GM19099 (cell line): ENCODE results near the gene ARG2.

ENCODE experiments used
- POLR2A ChIP-seq: IDR thresholded peaks from 3 replicates; pipeline ENCODE4 v1.6.1; 2011; ENCODE audit warnings: low read depth; ENCODE audit not compliant: insufficient read length; ENCODE audit errors: extremely low read depth

ARG2 gene

DNA sequence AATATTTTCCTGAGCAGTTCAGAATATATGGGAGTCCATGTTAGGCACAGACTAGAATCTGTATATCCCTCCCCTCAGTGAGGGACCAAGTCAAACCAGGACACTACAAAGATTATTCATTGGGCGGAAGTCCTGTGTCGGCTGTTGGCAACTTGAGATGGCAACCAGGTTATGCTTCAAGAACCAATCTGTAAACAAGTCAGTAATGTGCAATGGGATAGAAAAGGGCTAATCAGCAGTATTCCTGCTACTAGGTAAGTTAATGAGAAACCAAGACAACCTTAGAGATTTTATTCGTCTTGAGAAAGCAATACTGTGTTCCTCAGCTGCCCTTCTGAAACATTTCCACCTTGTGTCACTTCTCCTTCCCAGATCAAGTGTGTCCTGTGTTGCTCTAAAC, 26.4 kb downstream of the ARG2 start:
- no peak for TF ChIP-seq POLR2A

GRCh38 chr14:67650151-67650550, 30.4 kb downstream of the ARG2 start:
- no peak for TF ChIP-seq POLR2A

DNA sequence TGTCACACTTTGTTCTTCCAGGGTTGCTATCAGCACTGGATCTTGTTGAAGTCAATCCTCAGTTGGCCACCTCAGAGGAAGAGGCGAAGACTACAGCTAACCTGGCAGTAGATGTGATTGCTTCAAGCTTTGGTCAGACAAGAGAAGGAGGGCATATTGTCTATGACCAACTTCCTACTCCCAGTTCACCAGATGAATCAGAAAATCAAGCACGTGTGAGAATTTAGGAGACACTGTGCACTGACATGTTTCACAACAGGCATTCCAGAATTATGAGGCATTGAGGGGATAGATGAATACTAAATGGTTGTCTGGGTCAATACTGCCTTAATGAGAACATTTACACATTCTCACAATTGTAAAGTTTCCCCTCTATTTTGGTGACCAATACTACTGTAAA, 31.0 kb downstream of the ARG2 start:
- no peak for TF ChIP-seq POLR2A

- no peak for TF ChIP-seq POLR2A
Measured at GRCh38 chr14:67652189-67652588, 32.5 kb downstream of the ARG2 start.

- TF ChIP-seq POLR2A: no peak
Measured at GRCh38 chr14:67653651-67654280, 34.0 kb downstream of the ARG2 start.

GRCh38 chr14:67663633-67664032, 43.9 kb downstream of the ARG2 start:
- TF ChIP-seq POLR2A: no peak

- no peak for TF ChIP-seq POLR2A
Measured at GRCh38 chr14:67665868-67666267, 46.1 kb downstream of the ARG2 start.

GRCh38 chr14:67666750-67667449, 47.2 kb downstream of the ARG2 start:
- TF ChIP-seq POLR2A: no peak

DNA sequence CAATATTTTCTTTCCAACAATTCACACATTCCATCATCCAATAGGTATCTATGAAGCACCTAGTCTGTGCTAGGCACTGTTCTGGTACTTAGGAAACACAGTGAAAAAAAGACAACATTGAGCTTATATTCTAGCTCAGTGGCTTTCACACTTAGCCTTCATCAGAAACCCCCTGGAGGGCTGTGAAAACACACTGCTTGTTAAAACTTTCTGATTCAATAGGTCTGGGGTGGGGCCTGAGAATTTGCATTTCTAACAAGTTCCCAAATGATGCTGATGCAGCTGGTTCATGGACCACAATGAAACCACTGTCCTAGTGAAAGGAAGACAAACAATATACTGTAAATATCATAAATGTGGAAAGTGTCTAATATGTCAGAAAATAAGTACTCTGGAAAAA, 48.8 kb downstream of the ARG2 start:
- no peak for TF ChIP-seq POLR2A

- no peak for TF ChIP-seq POLR2A
Measured at GRCh38 chr14:67673451-67673850, 53.7 kb downstream of the ARG2 start.

DNA sequence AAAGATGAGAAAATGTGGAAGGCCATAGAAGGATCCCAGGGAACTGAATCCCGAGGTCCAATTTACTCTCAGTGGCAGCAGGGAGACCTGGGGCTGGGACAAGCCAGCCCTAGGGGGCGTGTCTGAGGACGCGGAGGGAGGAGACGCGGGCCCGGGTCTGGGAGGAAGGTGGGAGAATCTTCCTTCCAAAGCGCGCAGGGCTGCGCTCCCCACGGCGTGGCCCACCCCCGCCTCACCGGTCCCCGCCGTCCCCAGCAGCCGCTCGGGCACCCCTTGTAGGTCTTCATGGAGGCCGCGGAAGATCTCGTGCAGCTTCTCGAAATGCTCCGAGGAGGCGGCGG, 54.4 kb downstream of the ARG2 start:
- TF ChIP-seq POLR2A: no peak

- TF ChIP-seq POLR2A: peak; percentile 86
Measured at GRCh38 chr14:67674480-67675218, 54.9 kb downstream of the ARG2 start, which contains the start of gene VTI1B. VTI1B (minus strand) TSS chr14:67674632; CDS start chr14:67674489, 143 bp downstream.

- TF ChIP-seq POLR2A: no peak
Measured at GRCh38 chr14:67675219-67675582, 55.5 kb downstream of the ARG2 start.

- no peak for TF ChIP-seq POLR2A
Measured at GRCh38 chr14:67679006-67679405, 59.3 kb downstream of the ARG2 start.

GRCh38 chr14:67680121-67680602, 60.4 kb downstream of the ARG2 start:
- TF ChIP-seq POLR2A: no peak

DNA sequence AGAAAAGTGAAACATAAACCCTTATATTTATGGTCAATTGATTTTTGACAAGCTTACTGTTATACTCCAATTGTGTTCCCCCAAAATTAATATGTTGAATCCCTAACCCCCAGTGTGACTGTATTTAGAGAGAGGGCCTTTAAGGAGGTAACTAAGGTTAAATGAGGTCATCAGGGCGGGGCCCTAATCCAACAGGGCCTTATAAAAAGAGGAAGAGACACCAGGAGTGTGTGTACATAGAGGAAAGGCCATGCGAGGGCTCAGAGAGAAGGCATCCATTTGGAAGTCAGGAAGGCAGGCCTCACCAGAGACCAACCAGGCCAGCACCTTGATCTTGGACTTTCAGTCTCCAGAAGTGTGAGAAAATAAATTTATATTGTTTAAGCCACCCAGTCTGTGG, 61.2 kb downstream of the ARG2 start:
- no peak for TF ChIP-seq POLR2A
